GOT3 (cell line): ENCODE measurements around the gene NLRC3.
"Not testable (repeated sequence)": the region's sequence is repeated elsewhere in the genome, so short reads cannot be mapped to it uniquely, and the experiment has no call there.

Experiments used
- DNase-seq: peaks from one replicate; lab custom pipeline; 2025; ENCODE audit warnings: mixed read lengths; lab: John Stamatoyannopoulos, UW

Gene NLRC3

DNA sequence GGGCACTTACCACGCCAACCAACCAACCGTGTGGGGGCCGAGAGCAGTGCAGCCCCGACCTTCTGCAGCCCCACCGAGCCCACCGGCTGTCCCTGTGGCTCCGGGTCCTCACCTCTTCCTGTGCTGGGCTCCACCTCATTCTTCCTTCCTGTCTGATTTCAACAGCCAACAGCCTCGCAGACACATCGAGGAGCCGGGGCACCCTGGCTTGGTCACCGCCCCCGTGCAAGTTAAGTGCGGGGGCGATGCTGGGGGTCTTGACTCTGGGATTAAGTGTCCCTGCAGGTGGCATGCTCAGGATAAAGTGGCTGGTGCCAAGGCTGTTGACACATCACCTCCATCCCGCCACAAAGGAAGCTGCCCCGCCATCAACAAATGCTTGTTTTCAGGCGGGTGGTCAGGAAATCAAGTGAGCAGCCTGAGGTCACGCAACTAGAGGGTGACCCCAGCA is at the start of gene NLRC3:
Gene NLRC3, minus strand, starts transcription at position 102 of the 451 bp plus-strand sequence. CDS start 12,367 bp downstream, outside the sequence.
- DNase-seq: no peak

GRCh38 chr16:3625911-3626732 is 48.9 kb upstream of the NLRC3 start:
- no peak for DNase-seq

GRCh38 chr16:3625331-3625730 is 48.1 kb upstream of the NLRC3 start:
- no peak for DNase-seq

DNA sequence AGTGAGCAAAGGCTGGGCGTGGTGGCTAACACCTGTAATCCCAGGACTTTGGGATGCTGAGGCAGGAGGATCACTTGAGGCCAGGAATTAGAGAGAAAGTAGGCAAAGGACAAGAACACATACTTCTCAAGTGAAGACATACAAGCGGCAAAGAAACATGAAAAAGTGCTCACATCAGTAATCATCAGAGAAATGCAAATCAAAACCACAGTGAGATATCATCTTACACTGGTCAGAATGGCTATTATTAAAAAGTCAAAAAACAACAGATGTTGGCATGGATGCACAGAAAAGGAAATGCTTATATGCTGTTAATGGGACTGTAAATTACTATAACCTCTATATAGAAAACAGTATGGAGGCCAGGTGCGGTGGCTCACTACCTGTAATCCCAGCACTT is 46.4 kb upstream of the NLRC3 start:
- DNase-seq: no peak

DNA sequence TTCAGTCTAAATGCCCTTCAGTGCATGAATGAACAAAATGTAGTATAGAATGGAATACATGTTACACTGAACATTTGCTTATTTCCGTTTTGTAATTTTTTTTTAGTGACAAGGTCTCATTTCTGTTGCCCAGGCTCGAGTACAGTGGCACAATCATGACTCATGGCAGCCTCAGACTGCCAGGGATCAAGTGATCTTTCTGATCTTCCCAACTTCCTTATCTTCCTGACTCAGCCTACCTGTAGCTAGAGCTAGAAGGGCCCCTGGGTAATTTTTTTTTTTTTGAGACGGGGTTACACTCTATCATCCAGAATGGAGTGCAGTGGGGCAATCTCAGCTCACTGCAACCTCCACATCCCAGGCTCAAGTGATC is 41.6 kb upstream of the NLRC3 start:
- no peak for DNase-seq

DNA sequence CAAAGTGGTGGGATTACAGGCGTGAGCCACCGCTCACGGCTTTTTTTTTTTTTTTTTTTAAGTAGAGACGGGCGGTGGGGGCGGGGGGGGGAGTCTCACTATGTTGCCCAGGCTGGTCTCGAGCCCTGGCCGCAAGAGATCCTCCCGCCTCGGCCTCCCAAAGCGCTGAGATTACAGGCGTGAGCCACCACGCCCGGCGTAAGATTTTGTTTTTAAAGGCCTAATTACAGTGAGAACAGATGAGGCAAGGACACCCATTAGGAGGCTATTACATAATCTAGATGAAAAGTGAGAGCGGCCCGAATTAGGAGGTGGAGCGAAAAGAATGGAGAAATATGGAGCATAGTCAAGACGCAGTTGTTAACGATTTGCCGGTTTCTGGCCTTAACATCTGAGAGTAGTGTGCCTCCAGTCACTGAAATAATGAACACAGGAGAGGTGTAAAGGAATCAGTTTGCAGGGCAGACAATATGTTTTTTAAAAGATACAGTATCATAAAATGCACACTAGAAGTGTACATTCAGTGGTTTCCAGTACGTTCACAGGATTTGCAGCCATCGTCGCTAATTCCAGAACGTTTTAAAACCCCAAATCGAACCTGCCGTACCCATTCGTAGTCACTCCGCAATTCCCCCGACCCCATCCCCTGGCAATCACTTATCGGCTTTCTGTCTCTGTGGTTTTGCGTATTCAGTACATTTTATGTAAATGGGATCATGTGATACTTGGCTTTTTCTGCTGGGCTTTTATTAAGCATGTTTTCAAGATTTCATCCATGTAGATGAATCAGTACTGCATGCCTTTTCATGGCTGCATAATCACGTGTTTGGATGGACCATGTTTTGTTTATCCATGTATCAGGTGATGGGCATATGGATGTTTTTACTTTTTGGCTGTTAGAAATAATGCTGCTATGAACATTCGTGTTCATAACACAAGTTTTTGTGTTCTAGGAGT is 35.6 kb upstream of the NLRC3 start:
- no peak for DNase-seq

- peak; percentile 84 for DNase-seq
These were observed 34.2 kb upstream of the NLRC3 start, which contains the start of gene SLX4 for GRCh38 chr16:3611146-3611975. Gene SLX4 (minus strand): TSS chr16:3611606. CDS start chr16:3608964, 2,642 bp downstream.

DNA sequence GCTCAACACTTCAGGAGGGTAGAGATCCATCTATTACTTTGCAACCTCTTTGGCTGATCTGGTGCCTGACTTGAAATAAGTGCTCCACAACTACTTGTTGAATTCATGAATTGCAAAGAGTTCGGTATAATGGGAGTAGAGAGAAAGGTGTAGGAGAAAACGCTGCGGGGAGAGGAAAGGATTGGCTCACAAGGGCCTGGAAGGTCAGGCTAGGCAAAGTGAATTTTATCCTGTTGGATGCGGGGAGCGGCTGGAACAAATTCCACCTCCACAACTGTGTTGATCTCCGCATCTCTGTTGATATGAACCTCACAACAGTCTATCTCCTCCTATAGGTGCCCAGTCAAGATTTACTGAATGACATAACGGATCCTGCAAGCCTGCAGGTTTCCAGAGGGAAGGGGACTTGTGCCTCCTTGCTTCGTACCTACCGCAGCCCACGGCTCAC is 33.5 kb upstream of the NLRC3 start:
- DNase-seq: no peak

DNA sequence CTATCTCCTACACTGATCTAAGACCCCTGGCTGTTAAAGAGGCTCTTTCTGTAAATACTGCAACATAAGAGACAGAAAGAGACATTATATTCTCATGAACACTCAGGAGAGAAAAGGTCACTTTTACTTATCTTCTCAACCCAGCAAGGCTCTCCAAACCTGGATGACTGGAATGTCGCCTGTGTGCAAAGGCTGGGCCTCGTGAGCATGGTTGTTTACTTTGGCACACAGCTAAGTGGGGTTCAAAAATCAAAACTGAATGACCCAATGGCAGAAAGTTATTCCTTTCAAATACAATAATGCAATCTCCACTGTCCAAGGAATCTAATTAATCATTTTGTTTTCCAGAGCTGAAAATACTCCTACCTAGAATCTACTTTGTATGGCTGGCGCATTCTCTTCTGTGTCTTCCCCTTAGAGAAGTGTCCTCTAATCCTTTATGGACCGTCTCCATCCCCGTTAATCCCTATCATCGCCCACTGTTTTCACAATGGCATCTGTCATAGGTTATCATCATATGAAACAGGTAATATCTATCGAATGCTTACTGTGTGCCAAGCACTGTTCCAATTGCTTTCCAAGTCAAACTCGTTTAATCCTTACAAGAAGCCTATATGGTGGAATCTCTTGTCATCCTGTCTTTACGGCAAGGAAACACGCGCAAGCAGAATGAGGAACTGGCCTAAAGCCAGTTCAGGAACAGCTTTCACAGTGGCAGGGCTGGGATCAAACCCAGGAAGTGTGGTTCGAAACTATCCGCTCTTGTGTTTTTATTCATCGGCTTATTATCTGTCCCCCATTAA is 32.9 kb upstream of the NLRC3 start:
- no peak for DNase-seq

GRCh38 chr16:3608976-3609375 is 31.8 kb upstream of the NLRC3 start:
- DNase-seq: not testable (repeated sequence)

GRCh38 chr16:3608069-3608468 is 30.9 kb upstream of the NLRC3 start:
- no peak for DNase-seq

DNA sequence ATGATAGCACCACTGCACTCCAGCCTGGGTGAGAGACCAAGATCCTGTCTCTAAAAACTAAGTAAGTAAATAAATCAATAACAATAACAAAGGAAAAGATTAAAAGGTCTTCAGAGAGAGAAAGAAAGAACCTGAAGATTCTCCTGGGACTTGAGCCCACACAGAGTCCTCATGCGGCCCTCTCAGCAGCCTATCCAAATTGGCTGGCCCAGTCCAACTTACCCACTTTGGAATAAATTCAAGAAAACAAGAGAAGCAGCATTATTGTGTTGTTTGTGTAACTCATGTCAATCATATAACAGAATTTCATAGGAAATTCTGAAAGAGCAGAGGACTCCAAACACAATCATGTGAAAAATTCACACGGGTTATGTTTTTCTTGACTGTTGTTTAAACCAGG is 30.4 kb upstream of the NLRC3 start:
- DNase-seq: no peak

GRCh38 chr16:3607161-3607560 is 30.0 kb upstream of the NLRC3 start:
- DNase-seq: no peak

- no peak for DNase-seq
These were observed 29.2 kb upstream of the NLRC3 start for GRCh38 chr16:3606441-3606840.

- DNase-seq: no peak
These were observed 25.1 kb upstream of the NLRC3 start for GRCh38 chr16:3602320-3602653.

DNA sequence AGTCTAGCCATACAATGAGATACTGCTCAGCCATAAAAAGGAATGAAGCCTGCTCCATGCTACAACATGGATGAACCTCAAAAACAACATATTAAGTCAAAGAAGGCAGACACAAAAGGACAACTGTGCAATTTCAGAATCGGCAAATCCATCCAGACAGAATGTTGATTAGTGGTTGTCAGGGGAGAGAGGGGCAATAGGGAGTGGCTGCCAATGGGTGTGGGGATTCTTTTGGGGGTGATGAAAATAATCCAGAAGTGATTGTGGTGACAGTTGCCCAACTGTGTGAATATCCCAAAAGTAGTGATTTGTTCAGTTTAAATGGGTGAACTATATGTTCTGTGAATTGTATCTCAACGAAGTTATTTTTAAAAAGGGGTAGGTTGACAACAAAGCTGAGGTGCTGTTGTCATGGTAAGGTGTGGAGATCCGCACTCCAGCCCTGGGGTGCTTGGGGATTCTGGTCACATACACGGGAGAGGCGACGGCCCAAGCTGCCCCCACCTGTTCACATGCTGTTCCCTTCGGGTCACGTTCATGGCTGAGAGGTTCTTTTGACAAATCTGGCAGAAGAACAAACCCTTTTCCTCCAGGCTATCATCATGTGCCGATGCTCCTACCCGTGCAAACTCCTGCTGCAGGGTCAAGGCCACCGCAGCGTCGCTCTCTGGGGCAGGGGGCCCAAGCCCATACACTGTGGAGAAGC is 24.6 kb upstream of the NLRC3 start:
- no peak for DNase-seq

DNA sequence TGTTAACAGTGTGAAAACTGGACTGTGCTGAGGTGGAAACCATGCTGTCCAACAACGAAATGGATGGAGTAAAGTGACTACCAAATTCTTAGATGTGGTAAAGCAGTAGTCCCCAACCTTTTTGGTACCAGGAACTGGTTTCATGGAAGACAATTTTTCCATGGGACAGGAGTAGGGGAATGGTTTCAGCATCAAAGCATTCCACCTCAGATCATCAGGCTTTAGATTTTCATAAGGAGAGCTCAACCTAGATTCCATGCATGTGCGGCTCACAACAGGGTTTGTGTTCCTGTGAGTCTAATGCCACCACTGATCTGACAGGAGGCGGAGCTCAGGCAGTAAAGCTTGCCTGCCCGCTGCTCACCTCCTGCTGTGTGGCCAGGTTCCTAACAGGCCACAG is 22.7 kb upstream of the NLRC3 start:
- no peak for DNase-seq

GRCh38 chr16:3599121-3599520 is 21.9 kb upstream of the NLRC3 start:
- DNase-seq: no peak

GRCh38 chr16:3598236-3598635 is 21.0 kb upstream of the NLRC3 start:
- DNase-seq: no peak

- DNase-seq: no peak
These were observed 20.5 kb upstream of the NLRC3 start for GRCh38 chr16:3597676-3598075.
